Upper lobe of left lung (tissue), 4 donors: ENCODE data around the gene HACL1.

ENCODE experiments used
- CTCF ChIP-seq, 6 experiments: fragments of 450-650 bp in 4 of 6; fragments of 200-600 bp in 2 of 6; sonication (generic) in 2 of 6; IDR thresholded peaks; one replicate each; pipeline ENCODE4 v1.5.1; 2016 to 2019; ENCODE audit warnings: antibody characterized with exemption in 6 of 6
- POLR2AphosphoS5 ChIP-seq, 2 donors: sonication (generic); formaldehyde crosslinking; IDR thresholded peaks; one replicate each; pipeline ENCODE4 v1.5.1; 2017; ENCODE audit warnings: antibody characterized with exemption in 2 of 2

GRCh38 chr3:15523660-15524417 is 77.5 kb downstream of the HACL1 start:
- TF ChIP-seq CTCF (IDR thresholded peaks at IDR 0.05) (no peak), POLR2AphosphoS5 (IDR thresholded peaks at IDR 0.05) (no peak)
